Breast epithelium (tissue), 3 donors: Measurements from ENCODE around the gene NUMA1.

Experiments
- CTCF ChIP-seq, 3 donors: fragments of 450-650 bp; IDR thresholded peaks; one replicate each; pipeline ENCODE4 v1.5.1; 2016 to 2017; ENCODE audit warnings: antibody characterized with exemption in 3 of 3, mild to moderate bottlenecking in 3 of 3, moderate library complexity in 3 of 3
- POLR2AphosphoS5 ChIP-seq, 3 donors: sonication (generic); formaldehyde crosslinking; IDR thresholded peaks; one replicate each; pipeline ENCODE4 v1.6.1; 2017; ENCODE audit warnings: antibody characterized with exemption in 3 of 3

GRCh38 chr11:72129381-72129780 is 49.0 kb upstream of the NUMA1 start:
- TF ChIP-seq CTCF (IDR thresholded peaks at IDR 0.05): no peak
- no peak for TF ChIP-seq POLR2AphosphoS5 (IDR thresholded peaks at IDR 0.05)
